HCT116 (cell line): Measurements from ENCODE around the gene E2F1. TPM values are rescaled to one million over a fixed set of nuclear protein-coding genes. Genes with fewer than 3 reads are reported as not detected.
A peak's percentile ranks its signal among the peaks of the same experiment; 100 is the strongest.

Experiments
- ATAC-seq: fragments of 200-7000 bp; cut with Tn5 transposase; 2 replicates; pipeline ENCODE4 v1.9.1; 2020; ENCODE audit warnings: mild to moderate bottlenecking, moderate library complexity
- BruUV-seq: library from RNA; stranded (reverse); fragments of 400-500 nt; replicated peaks from 2 replicates; lab custom pipeline; 2021; lab: Mats Ljungman, UMichigan
- CTCF ChIA-PET: fragments of 300-600 bp; sonication (Branson Sonifier 250); formaldehyde crosslinking; loops from one replicate; lab custom pipeline; 2021; ENCODE audit warnings: antibody characterized with exemption; lab: Charles Lee
- POLR2A ChIA-PET: fragments of 300-600, 350-600 bp; sonication (Branson Sonifier 250); formaldehyde crosslinking; loops from one replicate; lab custom pipeline; 2021; ENCODE audit warnings: antibody characterized with exemption; lab: Charles Lee
- RAD21 ChIA-PET, 2 experiments: fragments of 300-600 bp; sonication (Branson Sonifier 250); formaldehyde crosslinking; loops; one replicate each; lab custom pipeline; 2023; ENCODE audit warnings: low total read pairs in 2 of 2; ENCODE audit not compliant: uncharacterized antibody in 2 of 2, unreplicated experiment in 2 of 2, low non-redundant PET in 1 of 2; lab: Charles Lee
- DNase-seq: peaks from one replicate; pipeline ENCODE4 v3.0.0-alpha.2; 2010; ENCODE audit warnings: low read depth, low spot score
- H2AFZ ChIP-seq: fragments of 200-600 bp; shearing (Covaris generic), sonication (generic); 2 replicates; pipeline ENCODE4 v1.6.1; 2017; ENCODE audit warnings: low read depth, mixed run types, mixed read lengths, antibody characterized with exemption, low read length; ENCODE audit not compliant: poor library complexity, severe bottlenecking
- H3K27ac ChIP-seq: 2 replicates; pipeline ENCODE4 v1.5.1; 2012; ENCODE audit warnings: low read depth, low read length
- H3K27me3 ChIP-seq: fragments of 200-600 bp; sonication (generic); 2 replicates; pipeline ENCODE4 v1.6.1; 2016; ENCODE audit warnings: mixed run types, low read length, mixed read lengths; ENCODE audit not compliant: insufficient read depth
- H3K36me3 ChIP-seq, 2 experiments: fragments of 200-500 bp in 1 of 2; fragments of 200-600 bp in 1 of 2; sonication (Bioruptor generic) in 1 of 2; sonication (generic) in 1 of 2; 2 replicates each; pipeline versions ENCODE4 v1.5.1 to v1.6.1; 2014 to 2016; ENCODE audit warnings: low read length in 2 of 2, inconsistent platforms in 1 of 2, mixed read lengths in 1 of 2, mixed run types in 1 of 2; ENCODE audit not compliant: insufficient read depth in 2 of 2, control insufficient read depth in 1 of 2
- H3K4me1 ChIP-seq, 2 experiments: fragments of 200-600 bp in 1 of 2; sonication (generic) in 1 of 2; 2 replicates each; pipeline versions ENCODE4 v1.5.1 to v1.6.1; 2012 to 2017; ENCODE audit warnings: low read length in 2 of 2, inconsistent platforms in 1 of 2, mild to moderate bottlenecking in 1 of 2, mixed read lengths in 1 of 2, mixed run types in 1 of 2, moderate library complexity in 1 of 2; ENCODE audit not compliant: insufficient read depth in 2 of 2, control insufficient read depth in 1 of 2
- H3K4me2 ChIP-seq: fragments of 200-600 bp; sonication (generic); 2 replicates; pipeline ENCODE4 v1.6.1; 2017; ENCODE audit warnings: mixed run types, low read length, mixed read lengths
- H3K4me3 ChIP-seq, 2 experiments: fragments of 200-600 bp in 1 of 2; sonication (generic) in 1 of 2; replicated peaks in 1 of 2; 2 replicates each; pipeline ENCODE4 v1.5.1; 2011 to 2016; ENCODE audit warnings: low read length in 2 of 2, control low read depth in 1 of 2, low read depth in 1 of 2, mild to moderate bottlenecking in 1 of 2, mixed read lengths in 1 of 2, mixed run types in 1 of 2
- H3K79me2 ChIP-seq: fragments of 200-600 bp; sonication (generic); 2 replicates; pipeline ENCODE4 v1.6.1; 2017; ENCODE audit warnings: mild to moderate bottlenecking, mixed run types, low read length, moderate library complexity, mixed read lengths; ENCODE audit not compliant: insufficient read depth
- H3K9ac ChIP-seq: fragments of 200-600 bp; sonication (generic); 2 replicates; pipeline ENCODE4 v1.6.1; 2016; ENCODE audit warnings: low read length, mixed read lengths
- H3K9me2 ChIP-seq: fragments of 200-600 bp; sonication (generic), shearing (Covaris generic); 2 replicates; pipeline ENCODE4 v1.6.1; 2017; ENCODE audit warnings: mixed run types, mild to moderate bottlenecking, moderate library complexity; ENCODE audit not compliant: insufficient read depth
- H3K9me3 ChIP-seq, 2 experiments: fragments of 200-500 bp in 1 of 2; fragments of 200-600 bp in 1 of 2; sonication (Bioruptor generic) in 1 of 2; sonication (generic) in 1 of 2; 2 replicates each; pipeline ENCODE4 v1.6.1; 2014 to 2017; ENCODE audit warnings: low read length in 2 of 2, mixed read lengths in 2 of 2, inconsistent platforms in 1 of 2, low read depth in 1 of 2, mild to moderate bottlenecking in 1 of 2, mixed run types in 1 of 2, moderate library complexity in 1 of 2; ENCODE audit not compliant: control insufficient read depth in 1 of 2, insufficient read depth in 1 of 2
- H4K20me1 ChIP-seq: fragments of 200-600 bp; sonication (generic), shearing (Covaris generic); 2 replicates; pipeline ENCODE4 v1.6.1; 2017; ENCODE audit warnings: mixed run types, mild to moderate bottlenecking, moderate library complexity; ENCODE audit not compliant: insufficient read depth
- CEBPB ChIP-seq: IDR thresholded peaks from 2 replicates; pipeline ENCODE4 v1.6.1; 2012; ENCODE audit warnings: low read depth
- ELF1 ChIP-seq: IDR thresholded peaks from 2 replicates; pipeline ENCODE4 v1.6.1; 2012; ENCODE audit warnings: low read depth, borderline replicate concordance
- EZH2 ChIP-seq: fragments of 200-600 bp; sonication (generic); IDR thresholded peaks from 2 replicates; pipeline ENCODE4 v1.6.1; 2017; ENCODE audit warnings: antibody characterized with exemption, mixed run types
- EZH2phosphoT487 ChIP-seq: fragments of 200-600 bp; IDR thresholded peaks from 2 replicates; pipeline ENCODE4 v1.6.1; 2018; ENCODE audit warnings: antibody characterized with exemption, borderline replicate concordance
- FOSL1 ChIP-seq: IDR thresholded peaks from 2 replicates; pipeline ENCODE4 v1.6.1; 2012; ENCODE audit warnings: low read depth
- SIN3A ChIP-seq: IDR thresholded peaks from 2 replicates; pipeline ENCODE4 v1.6.1; 2012; ENCODE audit warnings: low read depth
- SP1 ChIP-seq: IDR thresholded peaks from 2 replicates; pipeline ENCODE4 v1.6.1; 2012; ENCODE audit warnings: low read depth
- YY1 ChIP-seq: IDR thresholded peaks from 2 replicates; pipeline ENCODE4 v1.6.1; 2011; ENCODE audit warnings: low read length, low read depth, moderate library complexity, mild to moderate bottlenecking; ENCODE audit not compliant: insufficient replicate concordance; ENCODE audit errors: extremely low read depth
- ZBTB33 ChIP-seq: IDR thresholded peaks from 2 replicates; pipeline ENCODE4 v1.6.1; 2011; ENCODE audit warnings: mild to moderate bottlenecking, low read length, moderate library complexity; ENCODE audit not compliant: insufficient replicate concordance; ENCODE audit errors: extremely low read depth
- ZNF274 ChIP-seq: fragments of 200-500 bp; sonication (Bioruptor generic); IDR thresholded peaks from 2 replicates; pipeline ENCODE4 v1.6.1; 2014; ENCODE audit warnings: mild to moderate bottlenecking, low read depth, low read length, inconsistent platforms
- intact Hi-C: fragments of 100-400 bp; cut with micrococcal nuclease; formaldehyde crosslinking; loops from 2 replicates; pipeline ENCODE4 v1.10.0; 2022
- total RNA-seq: library from RNA; stranded (reverse); gene quantifications from one replicate; pipeline ENCODE4 v1.2.1, GENCODE V29; 2021; ENCODE audit not compliant: unreplicated experiment
- TF ChIP-seq, protein P1 (sequence below), 3 experiments: fragments of 200-600 bp in 1 of 3; sonication (generic) in 1 of 3; IDR thresholded peaks in 2 of 3; conservative IDR thresholded peaks in 1 of 3; 2 replicates each; pipeline ENCODE4 v1.5.1; 2012 to 2017; ENCODE audit warnings: low read depth in 2 of 3, low read length in 2 of 3, antibody characterized with exemption in 1 of 3, borderline replicate concordance in 1 of 3, control low read depth in 1 of 3, mild to moderate bottlenecking in 1 of 3, mixed read lengths in 1 of 3, mixed run types in 1 of 3, moderate library complexity in 1 of 3; ENCODE audit not compliant: insufficient read depth in 1 of 3

Gene E2F1
- total RNA-seq, 1 experiment from 2014 or later = 30.9 TPM

- no peak overlapping the region for H2AFZ ChIP-seq
- H3K4me3 ChIP-seq = no peak overlapping the region
- BruUV-seq = no TSS peak
- RAD21 ChIA-PET = no interaction called here
- H3K27ac ChIP-seq = 0 out of 2 replicates have a peak overlapping the region, but pooled peaks have one; percentile 9
- H3K9ac ChIP-seq = no peak overlapping the region
- H3K9me3 ChIP-seq = no peaks in the 10 kb centered on the region
- POLR2A ChIA-PET = no interaction called here
- no peak for TF ChIP-seq SIN3A
- no peak for TF ChIP-seq YY1
- TF ChIP-seq ELF1 = no peak
- TF ChIP-seq FOSL1 = no peak
- TF ChIP-seq ZBTB33 = no peak
- TF ChIP-seq, protein P1, sequence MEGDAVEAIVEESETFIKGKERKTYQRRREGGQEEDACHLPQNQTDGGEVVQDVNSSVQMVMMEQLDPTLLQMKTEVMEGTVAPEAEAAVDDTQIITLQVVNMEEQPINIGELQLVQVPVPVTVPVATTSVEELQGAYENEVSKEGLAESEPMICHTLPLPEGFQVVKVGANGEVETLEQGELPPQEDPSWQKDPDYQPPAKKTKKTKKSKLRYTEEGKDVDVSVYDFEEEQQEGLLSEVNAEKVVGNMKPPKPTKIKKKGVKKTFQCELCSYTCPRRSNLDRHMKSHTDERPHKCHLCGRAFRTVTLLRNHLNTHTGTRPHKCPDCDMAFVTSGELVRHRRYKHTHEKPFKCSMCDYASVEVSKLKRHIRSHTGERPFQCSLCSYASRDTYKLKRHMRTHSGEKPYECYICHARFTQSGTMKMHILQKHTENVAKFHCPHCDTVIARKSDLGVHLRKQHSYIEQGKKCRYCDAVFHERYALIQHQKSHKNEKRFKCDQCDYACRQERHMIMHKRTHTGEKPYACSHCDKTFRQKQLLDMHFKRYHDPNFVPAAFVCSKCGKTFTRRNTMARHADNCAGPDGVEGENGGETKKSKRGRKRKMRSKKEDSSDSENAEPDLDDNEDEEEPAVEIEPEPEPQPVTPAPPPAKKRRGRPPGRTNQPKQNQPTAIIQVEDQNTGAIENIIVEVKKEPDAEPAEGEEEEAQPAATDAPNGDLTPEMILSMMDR (IDR thresholded peaks at IDR 0.05 in 2 of 3, conservative IDR thresholded peaks at IDR 0.05 in 1 of 3; ENCODE audit: borderline replicate concordance in 1 of 3, insufficient read depth in 1 of 3, low read depth in 2 of 3, low read length in 2 of 3) = no peak
- no peak for TF ChIP-seq EZH2phosphoT487
- TF ChIP-seq SP1 = no peak
- TF ChIP-seq EZH2 = no peak
- TF ChIP-seq ZNF274 = no peak
- TF ChIP-seq CEBPB = no peak
- no peaks in the 10 kb centered on the region for H4K20me1 ChIP-seq
- H3K4me2 ChIP-seq = peak overlapping the region; percentile 38
- H3K36me3 ChIP-seq = 0 out of 4 replicates have a peak, but pooled peaks cover 0 to 5% of the 10 kb centered on the region in 2 experiments
- intact Hi-C loops = no loop called here
- DNase-seq (no peak), ATAC-seq (no peak)
- CTCF ChIA-PET = no interaction called here
- H3K79me2 ChIP-seq = no peaks in the 10 kb centered on the region
- H3K9me2 ChIP-seq = no peaks in the 10 kb centered on the region
- H3K4me1 ChIP-seq = peaks cover 4 to 23% of the 10 kb centered on the region in 2 experiments; a peak in 3 of 4 replicates
- H3K27me3 ChIP-seq = no peaks in the 10 kb centered on the region
These were observed 24.7 kb upstream of the E2F1 start for GRCh38 chr20:33710681-33711445.
